ENCODE data around the gene KCNN2.

The KCNN2 gene

GRCh38 chr5:114361724-114362196, at the start of gene KCNN2:
Gene KCNN2 (plus strand): TSS chr5:114362070. CDS start chr5:114362140, 70 bp downstream.
- no peak for DNase-seq

GRCh38 chr5:114312658-114313057, 49.2 kb upstream of the KCNN2 start:
- no peak for DNase-seq

- no peak for DNase-seq
Observed at GRCh38 chr5:114314061-114314460, 47.8 kb upstream of the KCNN2 start.

GRCh38 chr5:114316167-114316566, 45.7 kb upstream of the KCNN2 start:
- no peak for DNase-seq

GRCh38 chr5:114317751-114318150, 44.1 kb upstream of the KCNN2 start:
- DNase-seq: no peak

- no peak for DNase-seq
Observed at GRCh38 chr5:114319236-114319635, 42.6 kb upstream of the KCNN2 start.

GRCh38 chr5:114319821-114320220, 42.0 kb upstream of the KCNN2 start:
- no peak for DNase-seq

- no peak for DNase-seq
Observed at GRCh38 chr5:114324282-114324681, 37.6 kb upstream of the KCNN2 start.

- DNase-seq: no peak
Observed at GRCh38 chr5:114325541-114325940, 36.3 kb upstream of the KCNN2 start.

- DNase-seq: no peak
Observed at GRCh38 chr5:114327474-114327873, 34.4 kb upstream of the KCNN2 start.

GRCh38 chr5:114327987-114328386, 33.9 kb upstream of the KCNN2 start:
- no peak for DNase-seq

- no peak for DNase-seq
Observed at GRCh38 chr5:114330916-114331531, 30.8 kb upstream of the KCNN2 start.

- no peak for DNase-seq
Observed at GRCh38 chr5:114332493-114332892, 29.4 kb upstream of the KCNN2 start.

- DNase-seq: no peak
Observed at GRCh38 chr5:114332925-114333324, 28.9 kb upstream of the KCNN2 start.

GRCh38 chr5:114335391-114335790, 26.5 kb upstream of the KCNN2 start:
- DNase-seq: no peak

- no peak for DNase-seq
Observed at GRCh38 chr5:114339108-114339507, 22.8 kb upstream of the KCNN2 start.

- DNase-seq: no peak
Observed at GRCh38 chr5:114346181-114346580, 15.7 kb upstream of the KCNN2 start.

- no peak for DNase-seq
Observed at GRCh38 chr5:114355086-114355830, 6.6 kb upstream of the KCNN2 start.

- no peak for DNase-seq
Observed at GRCh38 chr5:114358329-114358728, 3.5 kb upstream of the KCNN2 start.

- DNase-seq: no peak
Observed at GRCh38 chr5:114360357-114360756, 1.5 kb upstream of the KCNN2 start.

- no peak for DNase-seq
Observed at GRCh38 chr5:114360816-114361723, 800 bp upstream of the KCNN2 start.

- DNase-seq: no peak
Observed at GRCh38 chr5:114362197-114362976, 517 bp downstream of the KCNN2 start.

Data from GOT3 (cell line).